Measurements from ENCODE around the gene NF2.

Gene NF2

GRCh38 chr22:29744902-29745301 is 141.5 kb downstream of the NF2 start:
- no peak for DNase-seq (ENCODE audit: low spot score)

- DNase-seq (ENCODE audit: low spot score) = no peak
Observed at GRCh38 chr22:29747832-29748231, 144.4 kb downstream of the NF2 start.
